Stimulated activated CD8-positive, alpha-beta memory T cell treated with anti-CD3 and anti-CD28 coated beads, Interleukin-12 subunit alpha, Interleukin-12 subunit beta, amount 100 ng/mL, for 1 hour (primary cell): ENCODE data around the gene PGR.

Source experiments
- DNase-seq: peaks from one replicate; pipeline ENCODE4 v3.0.0-alpha.2; 2020; ENCODE audit warnings: low read depth

Gene PGR

DNA sequence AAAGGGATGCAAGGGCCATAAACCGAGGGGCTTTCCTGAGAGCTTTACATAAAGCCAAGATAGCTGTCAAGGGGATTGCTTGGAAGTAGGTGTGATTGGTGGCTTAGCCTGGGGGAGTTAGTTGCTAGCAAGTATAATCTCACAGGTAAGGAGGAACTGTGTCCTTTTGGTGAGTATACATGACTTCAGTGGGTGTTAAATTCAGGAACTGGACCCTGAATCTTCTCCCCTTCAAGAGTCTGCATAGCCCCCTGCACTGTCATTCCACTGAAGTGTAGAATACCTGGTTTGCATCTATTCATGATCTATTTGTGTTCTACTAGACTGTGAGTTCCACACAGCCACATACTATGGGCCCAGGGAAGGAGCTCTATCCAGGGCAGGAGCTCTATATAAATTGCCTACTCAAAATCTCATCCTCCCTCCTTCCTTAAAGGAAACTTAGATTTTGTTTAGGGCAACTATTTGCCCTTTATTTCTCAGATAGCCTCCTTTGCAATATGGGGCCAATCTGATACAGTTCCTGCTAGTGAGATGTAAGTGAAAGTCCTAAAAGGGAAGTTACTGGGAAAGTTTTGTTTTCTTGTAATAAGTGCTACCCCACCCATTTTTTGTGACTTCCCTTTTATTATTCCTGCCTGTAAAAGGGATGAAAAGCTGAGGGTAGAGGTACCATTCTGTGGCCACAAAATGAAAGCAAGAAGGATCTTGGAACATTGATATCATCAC is 120.5 kb downstream of the PGR start:
- DNase-seq, result no peak

DNA sequence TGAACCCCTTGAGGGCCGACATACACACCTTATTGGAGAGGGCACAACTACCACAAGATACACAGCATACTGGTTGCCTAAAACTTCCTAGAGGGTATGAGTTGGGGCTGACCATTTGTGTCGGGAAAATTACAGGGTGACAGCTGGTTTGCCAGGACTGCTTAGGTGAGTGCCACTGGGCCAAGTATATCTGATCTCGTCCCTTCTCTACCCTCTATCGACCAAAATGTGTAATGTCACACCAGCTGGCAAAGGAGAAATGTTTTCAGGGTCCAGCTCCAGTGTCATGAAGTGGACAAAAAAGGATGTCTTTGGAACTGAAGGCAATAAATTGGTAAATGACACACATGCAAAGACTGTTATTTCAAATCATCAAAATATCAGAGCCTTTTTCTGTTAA is 126.1 kb downstream of the PGR start:
- no peak for DNase-seq

- DNase-seq, result no peak
Measured at GRCh38 chr11:100999756-101000155, 129.9 kb downstream of the PGR start.

GRCh38 chr11:100994966-100995365 is 134.6 kb downstream of the PGR start:
- no peak for DNase-seq

- no peak for DNase-seq
Measured at GRCh38 chr11:100991541-100991940, 138.1 kb downstream of the PGR start.

DNA sequence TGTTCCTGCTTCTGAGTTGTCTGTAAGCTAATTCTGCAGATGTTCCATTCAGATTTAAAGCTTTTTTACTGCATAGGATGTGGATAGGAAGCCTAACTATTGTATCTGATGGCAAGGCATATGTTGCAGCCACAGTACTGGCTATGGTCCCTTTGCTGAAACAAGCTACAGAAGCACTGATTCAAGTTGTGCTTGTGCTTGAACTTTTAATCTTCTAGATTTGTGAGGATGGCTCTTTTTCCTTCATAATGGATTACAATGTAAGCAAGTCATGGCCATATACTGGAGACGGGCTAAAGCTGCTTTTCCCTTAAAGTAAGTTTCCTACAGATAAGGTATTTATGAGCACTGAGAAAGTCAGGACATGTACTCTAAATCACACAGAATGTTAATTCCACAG is 138.7 kb downstream of the PGR start:
- no peak for DNase-seq

- no peak for DNase-seq
Measured at GRCh38 chr11:100984668-100985067, 144.9 kb downstream of the PGR start.

GRCh38 chr11:100981196-100981824 is 148.3 kb downstream of the PGR start:
- no peak for DNase-seq

GRCh38 chr11:100980156-100980555 is 149.5 kb downstream of the PGR start:
- DNase-seq, result no peak
